ENCODE results near the gene FBXW12.
"Not testable (repeated sequence)": the region's sequence is repeated elsewhere in the genome, so short reads cannot be mapped to it uniquely, and the experiment has no call there.

The FBXW12 gene

GRCh38 chr3:48372862-48373435, 930 bp downstream of the FBXW12 start:
- DNase-seq: no peak

- no peak for DNase-seq
Observed at GRCh38 chr3:48387634-48388033, 15.6 kb downstream of the FBXW12 start.

GRCh38 chr3:48388966-48389365, 16.9 kb downstream of the FBXW12 start:
- DNase-seq: no peak

GRCh38 chr3:48394391-48394790, 22.4 kb downstream of the FBXW12 start:
- no peak for DNase-seq

GRCh38 chr3:48395714-48396113, 23.7 kb downstream of the FBXW12 start:
- no peak for DNase-seq

- no peak for DNase-seq
Observed at GRCh38 chr3:48397767-48398681, 26.0 kb downstream of the FBXW12 start.

- no peak for DNase-seq
Observed at GRCh38 chr3:48398701-48399386, 26.8 kb downstream of the FBXW12 start.

- DNase-seq: no peak
Observed at GRCh38 chr3:48399387-48400172, 27.6 kb downstream of the FBXW12 start.

- peak in 1 of 2 experiments; percentile 19 for DNase-seq
Observed at GRCh38 chr3:48400824-48401433, 28.9 kb downstream of the FBXW12 start.

GRCh38 chr3:48401434-48401901, 29.4 kb downstream of the FBXW12 start:
- DNase-seq: not testable (repeated sequence)

- no peak for DNase-seq
Observed at GRCh38 chr3:48402281-48402732, 30.3 kb downstream of the FBXW12 start.

GRCh38 chr3:48402907-48403306, 30.9 kb downstream of the FBXW12 start:
- DNase-seq: no peak

GRCh38 chr3:48403533-48404439, 31.8 kb downstream of the FBXW12 start:
- no peak for DNase-seq

- DNase-seq: no peak
Observed at GRCh38 chr3:48404440-48405342, 32.7 kb downstream of the FBXW12 start.

GRCh38 chr3:48405343-48405881, 33.4 kb downstream of the FBXW12 start:
- no peak for DNase-seq

- no peak for DNase-seq
Observed at GRCh38 chr3:48405971-48406370, 34.0 kb downstream of the FBXW12 start.

- no peak for DNase-seq
Observed at GRCh38 chr3:48406443-48407431, 34.7 kb downstream of the FBXW12 start.

- no peak for DNase-seq
Observed at GRCh38 chr3:48407542-48408099, 35.6 kb downstream of the FBXW12 start.

Data from SW 1271 (cell line).